ENCODE measurements around the gene ATXN7L1. TPM values are rescaled to one million over a fixed set of nuclear protein-coding genes. Genes with fewer than 3 reads are reported as not detected.

ATXN7L1 gene
- total and polyA plus RNA-seq, 4 donors = 7.1 to 11.0 (median 8.5) TPM

- H3K27ac ChIP-seq (ENCODE audit: low read depth, low read length) = no peak within 1 kb of the TSS
- peak; percentile 52 to 96 (median 68) for DNase-seq (ENCODE audit: low read depth in 4 of 6, low spot score in 6 of 6)
- WGBS (ENCODE audit: insufficient coverage) = 4% methylated on average over 35 of the region's 36 CpGs
- H3K36me3 ChIP-seq (ENCODE audit: control insufficient read depth, insufficient read depth, low read length) = no peaks in the 10 kb centered on the region
- H3K4me1 ChIP-seq (ENCODE audit: control insufficient read depth, insufficient read depth, low read length) = peaks cover 9% of the 10 kb centered on the region
- H3K27me3 ChIP-seq (ENCODE audit: control insufficient read depth, insufficient read depth, low read length) = no peaks in the 10 kb centered on the region
- peak within 1 kb of the TSS; percentile 44 for H3K4me3 ChIP-seq (ENCODE audit: low read depth, low read length)
- no peaks in the 10 kb centered on the region for H3K9me3 ChIP-seq (ENCODE audit: control insufficient read depth, insufficient read depth, low read length)
Measured at GRCh38 chr7:105581066-105581811, 295.2 kb downstream of the ATXN7L1 start, which contains the start of gene EFCAB10. EFCAB10 (minus strand) TSS chr7:105581493; CDS start chr7:105581463, 30 bp downstream.

- no peaks in the 10 kb centered on the region for H3K9me3 ChIP-seq (ENCODE audit: control insufficient read depth, insufficient read depth, low read length)
- no peak for DNase-seq (ENCODE audit: low read depth in 4 of 6, low spot score in 6 of 6)
- peaks cover 9% of the 10 kb centered on the region for H3K4me1 ChIP-seq (ENCODE audit: control insufficient read depth, insufficient read depth, low read length)
- no peak overlapping the region for H3K27ac ChIP-seq (ENCODE audit: low read depth, low read length)
- no peaks in the 10 kb centered on the region for H3K36me3 ChIP-seq (ENCODE audit: control insufficient read depth, insufficient read depth, low read length)
- WGBS (ENCODE audit: insufficient coverage) = 92% methylated on average over 7 of the region's 22 CpGs
- no peak overlapping the region for H3K4me3 ChIP-seq (ENCODE audit: low read depth, low read length)
- H3K27me3 ChIP-seq (ENCODE audit: control insufficient read depth, insufficient read depth, low read length) = no peaks in the 10 kb centered on the region
Measured at GRCh38 chr7:105580022-105580740, 296.2 kb downstream of the ATXN7L1 start.

- no peaks in the 10 kb centered on the region for H3K9me3 ChIP-seq (ENCODE audit: control insufficient read depth, insufficient read depth, low read length)
- H3K4me1 ChIP-seq (ENCODE audit: control insufficient read depth, insufficient read depth, low read length) = peaks cover 9% of the 10 kb centered on the region
- H3K4me3 ChIP-seq (ENCODE audit: low read depth, low read length) = no peak overlapping the region
- H3K36me3 ChIP-seq (ENCODE audit: control insufficient read depth, insufficient read depth, low read length) = no peaks in the 10 kb centered on the region
- H3K27ac ChIP-seq (ENCODE audit: low read depth, low read length) = no peak overlapping the region
- no peak for DNase-seq (ENCODE audit: low read depth in 4 of 6, low spot score in 6 of 6)
- no peaks in the 10 kb centered on the region for H3K27me3 ChIP-seq (ENCODE audit: control insufficient read depth, insufficient read depth, low read length)
Measured at GRCh38 chr7:105578496-105578895, 297.9 kb downstream of the ATXN7L1 start.

GRCh38 chr7:105577251-105577650, 299.1 kb downstream of the ATXN7L1 start:
- Histone ChIP-seq H3K4me3 (ENCODE audit: low read depth, low read length) (no peak overlapping the region), H3K27ac (ENCODE audit: low read depth, low read length) (no peak overlapping the region), H3K9me3 (ENCODE audit: control insufficient read depth, insufficient read depth, low read length) (no peaks in the 10 kb centered on the region), H3K27me3 (ENCODE audit: control insufficient read depth, insufficient read depth, low read length) (no peaks in the 10 kb centered on the region), H3K36me3 (ENCODE audit: control insufficient read depth, insufficient read depth, low read length) (no peaks in the 10 kb centered on the region), H3K4me1 (ENCODE audit: control insufficient read depth, insufficient read depth, low read length) (peaks cover 9% of the 10 kb centered on the region)
- 78% methylated on average over 1 of the region's 1 CpG for WGBS (ENCODE audit: insufficient coverage)
- no peak for DNase-seq (ENCODE audit: low read depth in 4 of 6, low spot score in 6 of 6)

GRCh38 chr7:105571891-105572290, 304.5 kb downstream of the ATXN7L1 start:
- Histone ChIP-seq H3K27ac (ENCODE audit: low read depth, low read length) (no peak overlapping the region), H3K9me3 (ENCODE audit: control insufficient read depth, insufficient read depth, low read length) (no peaks in the 10 kb centered on the region), H3K36me3 (ENCODE audit: control insufficient read depth, insufficient read depth, low read length) (peaks cover 6% of the 10 kb centered on the region), H3K4me3 (ENCODE audit: low read depth, low read length) (no peak overlapping the region), H3K27me3 (ENCODE audit: control insufficient read depth, insufficient read depth, low read length) (no peaks in the 10 kb centered on the region), H3K4me1 (ENCODE audit: control insufficient read depth, insufficient read depth, low read length) (no peaks in the 10 kb centered on the region)
- no peak for DNase-seq (ENCODE audit: low read depth in 4 of 6, low spot score in 6 of 6)
- WGBS (ENCODE audit: insufficient coverage) = no CpG with 5 or more reads among the region's 2 CpGs

GRCh38 chr7:105567821-105568220, 308.6 kb downstream of the ATXN7L1 start:
- DNase-seq (ENCODE audit: low read depth in 4 of 6, low spot score in 6 of 6) = no peak
- Histone ChIP-seq H3K9me3 (ENCODE audit: control insufficient read depth, insufficient read depth, low read length) (no peaks in the 10 kb centered on the region), H3K36me3 (ENCODE audit: control insufficient read depth, insufficient read depth, low read length) (peaks cover 21% of the 10 kb centered on the region), H3K27me3 (ENCODE audit: control insufficient read depth, insufficient read depth, low read length) (no peaks in the 10 kb centered on the region), H3K27ac (ENCODE audit: low read depth, low read length) (no peak overlapping the region), H3K4me1 (ENCODE audit: control insufficient read depth, insufficient read depth, low read length) (no peaks in the 10 kb centered on the region), H3K4me3 (ENCODE audit: low read depth, low read length) (no peak overlapping the region)
- 75% methylated on average over 1 of the region's 3 CpGs for WGBS (ENCODE audit: insufficient coverage)

- Histone ChIP-seq H3K9me3 (ENCODE audit: control insufficient read depth, insufficient read depth, low read length) (no peaks in the 10 kb centered on the region), H3K36me3 (ENCODE audit: control insufficient read depth, insufficient read depth, low read length) (peaks cover 24% of the 10 kb centered on the region), H3K4me3 (ENCODE audit: low read depth, low read length) (no peak overlapping the region), H3K4me1 (ENCODE audit: control insufficient read depth, insufficient read depth, low read length) (no peaks in the 10 kb centered on the region), H3K27ac (ENCODE audit: low read depth, low read length) (no peak overlapping the region), H3K27me3 (ENCODE audit: control insufficient read depth, insufficient read depth, low read length) (no peaks in the 10 kb centered on the region)
- no peak for DNase-seq (ENCODE audit: low read depth in 4 of 6, low spot score in 6 of 6)
- no CpG with 5 or more reads among the region's 2 CpGs for WGBS (ENCODE audit: insufficient coverage)
Measured at GRCh38 chr7:105567024-105567423, 309.4 kb downstream of the ATXN7L1 start.

- DNase-seq (ENCODE audit: low read depth in 4 of 6, low spot score in 6 of 6) = no peak
- Histone ChIP-seq H3K4me1 (ENCODE audit: control insufficient read depth, insufficient read depth, low read length) (no peaks in the 10 kb centered on the region), H3K27ac (ENCODE audit: low read depth, low read length) (no peak overlapping the region), H3K9me3 (ENCODE audit: control insufficient read depth, insufficient read depth, low read length) (no peaks in the 10 kb centered on the region), H3K27me3 (ENCODE audit: control insufficient read depth, insufficient read depth, low read length) (no peaks in the 10 kb centered on the region), H3K4me3 (ENCODE audit: low read depth, low read length) (no peak overlapping the region), H3K36me3 (ENCODE audit: control insufficient read depth, insufficient read depth, low read length) (peaks cover 33% of the 10 kb centered on the region)
- 100% methylated on average over 1 of the region's 4 CpGs for WGBS (ENCODE audit: insufficient coverage)
Measured at GRCh38 chr7:105565190-105565589, 311.2 kb downstream of the ATXN7L1 start.

- H3K4me3 ChIP-seq (ENCODE audit: low read depth, low read length) = no peak overlapping the region
- WGBS (ENCODE audit: insufficient coverage) = 100% methylated on average over 1 of the region's 1 CpG
- peaks cover 35% of the 10 kb centered on the region for H3K36me3 ChIP-seq (ENCODE audit: control insufficient read depth, insufficient read depth, low read length)
- H3K4me1 ChIP-seq (ENCODE audit: control insufficient read depth, insufficient read depth, low read length) = no peaks in the 10 kb centered on the region
- no peak for DNase-seq (ENCODE audit: low read depth in 4 of 6, low spot score in 6 of 6)
- no peaks in the 10 kb centered on the region for H3K27me3 ChIP-seq (ENCODE audit: control insufficient read depth, insufficient read depth, low read length)
- no peak overlapping the region for H3K27ac ChIP-seq (ENCODE audit: low read depth, low read length)
- H3K9me3 ChIP-seq (ENCODE audit: control insufficient read depth, insufficient read depth, low read length) = no peaks in the 10 kb centered on the region
Measured at GRCh38 chr7:105559926-105560325, 316.5 kb downstream of the ATXN7L1 start.

Measured in spinal cord (tissue), 10 donors.